Measurements from ENCODE around the gene RAD51B.
A peak's percentile ranks its signal among the peaks of the same experiment; 100 is the strongest.
"Not testable (repeated sequence)": the region's sequence is repeated elsewhere in the genome, so short reads cannot be mapped to it uniquely, and the experiment has no call there.

RAD51B gene

GRCh38 chr14:67819563-67820421 lies at the start of gene RAD51B:
Gene RAD51B, plus strand, starts transcription at chr14:67819779.
- peak; percentile 75 to 85 (median 82) for DNase-seq (ENCODE audit: low read depth in 3 of 3)

GRCh38 chr14:67773844-67774377 lies 45.7 kb upstream of the RAD51B start:
- no peak for DNase-seq (ENCODE audit: low read depth in 3 of 3)

GRCh38 chr14:67776653-67777322 lies 42.8 kb upstream of the RAD51B start:
- DNase-seq (ENCODE audit: low read depth in 3 of 3) = no peak

- DNase-seq (ENCODE audit: low read depth in 3 of 3) = no peak
These were observed 40.8 kb upstream of the RAD51B start for GRCh38 chr14:67778792-67779191.

- no peak for DNase-seq (ENCODE audit: low read depth in 3 of 3)
These were observed 37.5 kb upstream of the RAD51B start for GRCh38 chr14:67782090-67782489.

- DNase-seq (ENCODE audit: low read depth in 3 of 3) = no peak
These were observed 35.2 kb upstream of the RAD51B start for GRCh38 chr14:67784244-67784823.

GRCh38 chr14:67785270-67786109 lies 34.1 kb upstream of the RAD51B start:
- DNase-seq (ENCODE audit: low read depth in 3 of 3) = no peak

- no peak for DNase-seq (ENCODE audit: low read depth in 3 of 3)
These were observed 31.9 kb upstream of the RAD51B start for GRCh38 chr14:67787673-67788072.

- DNase-seq (ENCODE audit: low read depth in 3 of 3) = no peak
These were observed 20.8 kb upstream of the RAD51B start for GRCh38 chr14:67798731-67799130.

GRCh38 chr14:67800743-67801142 lies 18.8 kb upstream of the RAD51B start:
- DNase-seq (ENCODE audit: low read depth in 3 of 3) = no peak

GRCh38 chr14:67806246-67806645 lies 13.3 kb upstream of the RAD51B start:
- DNase-seq (ENCODE audit: low read depth in 3 of 3) = no peak

- no peak for DNase-seq (ENCODE audit: low read depth in 3 of 3)
These were observed 4.8 kb upstream of the RAD51B start for GRCh38 chr14:67814821-67815220.

- no peak for DNase-seq (ENCODE audit: low read depth in 3 of 3)
These were observed 3.9 kb upstream of the RAD51B start for GRCh38 chr14:67815573-67816225.

- peak; percentile 79 to 87 (median 85) for DNase-seq (ENCODE audit: low read depth in 3 of 3)
These were observed 3.1 kb upstream of the RAD51B start, which contains the start of gene ZFYVE26 for GRCh38 chr14:67816326-67817002. Gene ZFYVE26, minus strand, starts transcription at chr14:67816590. Its CDS starts 627 bp downstream, at chr14:67815963.

- no peak for DNase-seq (ENCODE audit: low read depth in 3 of 3)
These were observed 1.7 kb upstream of the RAD51B start for GRCh38 chr14:67817750-67818438.

- not testable (repeated sequence) for DNase-seq (ENCODE audit: low read depth in 3 of 3)
These were observed 1.1 kb upstream of the RAD51B start for GRCh38 chr14:67818476-67818875.

GRCh38 chr14:67820428-67820971 lies 921 bp downstream of the RAD51B start:
- DNase-seq (ENCODE audit: low read depth in 3 of 3) = peak in 1 of 3 experiments; percentile 28

- no peak for DNase-seq (ENCODE audit: low read depth in 3 of 3)
These were observed 1.5 kb downstream of the RAD51B start for GRCh38 chr14:67821121-67821520.

GRCh38 chr14:67831113-67831512 lies 11.5 kb downstream of the RAD51B start:
- DNase-seq (ENCODE audit: low read depth in 3 of 3) = no peak
